ENCODE data around the gene MISP3.
A peak's percentile ranks its signal among the peaks of the same experiment; 100 is the strongest.

Gene MISP3

DNA sequence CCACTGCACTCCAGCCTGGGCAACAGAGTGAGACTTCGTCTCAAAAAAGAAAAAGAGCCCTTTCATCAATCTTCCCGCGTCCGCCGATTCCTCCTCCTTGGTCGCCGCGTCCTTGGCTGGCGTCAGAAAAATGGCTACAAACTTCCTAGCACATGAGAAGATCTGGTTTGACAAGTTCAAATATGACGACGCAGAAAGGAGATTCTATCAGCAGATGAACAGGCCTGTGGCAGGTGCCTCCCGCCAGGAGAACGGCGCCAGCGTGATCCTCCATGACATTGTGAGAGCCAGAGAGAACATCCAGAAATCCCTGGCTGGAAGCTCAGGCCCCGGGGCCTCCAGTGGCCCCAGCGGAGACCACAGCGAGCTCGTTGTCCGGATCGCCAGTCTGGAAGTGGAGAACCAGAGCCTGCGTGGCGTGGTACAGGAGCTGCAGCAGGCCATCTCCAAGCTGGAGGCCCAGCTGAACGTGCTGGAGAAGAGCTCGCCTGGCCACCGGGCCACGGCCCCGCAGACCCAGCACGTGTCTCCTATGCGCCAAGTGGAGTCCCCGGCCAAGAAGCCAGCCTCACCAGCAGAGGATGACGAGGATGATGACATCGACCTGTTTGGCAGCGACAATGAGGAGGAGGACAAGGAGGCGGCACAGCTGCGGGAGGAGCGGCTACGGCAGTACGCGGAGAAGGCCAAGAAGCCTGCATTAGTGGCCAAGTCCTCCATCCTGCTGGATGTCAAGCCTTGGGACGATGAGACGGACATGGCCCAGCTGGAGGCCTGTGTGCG is 2.1 kb upstream of the MISP3 start:
- in situ Hi-C loops (cut with HindIII; ENCODE audit: low pct_ligation_motif_present, low pct_unique_long_range_greater_than_20kb, low sequenced_read_pairs): no loop called here
- no peak for DNase-seq

- DNase-seq: peak; percentile 71
- in situ Hi-C loops (cut with HindIII; ENCODE audit: low pct_ligation_motif_present, low pct_unique_long_range_greater_than_20kb, low sequenced_read_pairs): no loop called here
Measured at GRCh38 chr19:14073261-14073924, 807 bp downstream of the MISP3 start.

DNA sequence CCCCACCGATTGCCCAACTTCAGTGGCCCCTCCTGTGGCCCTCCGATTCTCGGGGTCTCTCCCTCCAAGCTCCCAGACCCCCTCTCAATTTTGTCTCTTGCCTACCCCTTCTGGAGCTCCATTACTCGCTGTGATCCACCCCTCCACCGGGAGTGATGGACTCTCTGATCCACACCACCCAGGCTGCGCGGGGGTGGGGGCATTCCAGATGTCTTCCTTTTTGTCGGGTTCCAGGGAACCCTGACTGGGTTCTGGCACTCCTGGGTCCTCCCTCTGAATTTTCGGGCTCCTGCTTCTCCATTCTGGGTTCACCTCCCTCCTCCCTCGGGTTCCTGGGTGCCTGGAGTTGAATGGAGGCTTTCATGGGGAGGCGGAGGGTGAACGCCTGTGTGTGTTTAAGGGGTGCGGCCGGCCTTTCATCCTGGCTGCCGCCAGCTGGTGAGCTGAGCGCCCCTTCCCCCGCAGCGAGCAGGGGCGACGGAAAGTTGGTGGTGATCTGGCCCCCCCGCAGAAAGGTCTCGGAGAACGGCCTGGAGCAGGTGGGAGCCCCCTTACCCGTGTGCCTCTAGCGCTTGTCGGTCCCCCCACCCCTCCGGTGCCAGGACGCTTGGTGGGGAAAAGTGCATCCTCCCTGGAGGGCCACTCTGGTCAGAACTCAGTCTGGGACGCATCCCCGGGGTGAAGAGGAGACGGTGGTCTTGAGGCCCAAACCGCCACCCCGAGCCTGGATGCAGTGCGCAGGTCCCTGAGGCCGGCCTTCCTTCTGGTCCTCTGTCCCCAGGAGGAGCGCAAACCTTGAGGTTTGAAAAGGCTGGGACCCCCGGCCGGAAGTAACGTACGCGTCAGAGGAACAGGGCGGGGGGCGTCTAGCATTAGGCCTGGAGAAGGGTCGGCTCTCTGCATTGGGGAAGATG is 1.6 kb downstream of the MISP3 start:
- peak; percentile 19 for DNase-seq
- in situ Hi-C loops (cut with HindIII; ENCODE audit: low pct_ligation_motif_present, low pct_unique_long_range_greater_than_20kb, low sequenced_read_pairs): no loop called here

DNA sequence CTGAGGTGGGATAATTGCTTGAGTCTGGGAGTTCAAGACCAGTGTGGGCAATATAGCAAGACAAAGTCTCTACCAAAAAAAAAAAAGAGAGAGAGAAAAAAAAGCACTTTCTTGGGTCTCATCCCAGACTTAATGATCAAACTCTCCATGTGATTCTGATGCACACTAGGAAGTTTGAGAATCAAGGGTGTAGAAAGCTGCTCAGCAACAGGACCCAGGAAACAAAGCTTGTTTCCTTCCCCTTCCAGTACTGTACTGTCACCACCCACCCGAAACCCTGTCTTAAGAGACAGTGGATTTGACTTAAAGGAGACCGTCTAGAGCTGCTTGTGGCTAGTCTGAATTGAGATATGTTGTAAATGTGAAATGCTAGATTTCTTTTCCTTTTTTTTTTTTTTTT is 5.8 kb downstream of the MISP3 start:
- in situ Hi-C loops (cut with HindIII; ENCODE audit: low pct_ligation_motif_present, low pct_unique_long_range_greater_than_20kb, low sequenced_read_pairs): no loop called here
- no peak for DNase-seq

DNA sequence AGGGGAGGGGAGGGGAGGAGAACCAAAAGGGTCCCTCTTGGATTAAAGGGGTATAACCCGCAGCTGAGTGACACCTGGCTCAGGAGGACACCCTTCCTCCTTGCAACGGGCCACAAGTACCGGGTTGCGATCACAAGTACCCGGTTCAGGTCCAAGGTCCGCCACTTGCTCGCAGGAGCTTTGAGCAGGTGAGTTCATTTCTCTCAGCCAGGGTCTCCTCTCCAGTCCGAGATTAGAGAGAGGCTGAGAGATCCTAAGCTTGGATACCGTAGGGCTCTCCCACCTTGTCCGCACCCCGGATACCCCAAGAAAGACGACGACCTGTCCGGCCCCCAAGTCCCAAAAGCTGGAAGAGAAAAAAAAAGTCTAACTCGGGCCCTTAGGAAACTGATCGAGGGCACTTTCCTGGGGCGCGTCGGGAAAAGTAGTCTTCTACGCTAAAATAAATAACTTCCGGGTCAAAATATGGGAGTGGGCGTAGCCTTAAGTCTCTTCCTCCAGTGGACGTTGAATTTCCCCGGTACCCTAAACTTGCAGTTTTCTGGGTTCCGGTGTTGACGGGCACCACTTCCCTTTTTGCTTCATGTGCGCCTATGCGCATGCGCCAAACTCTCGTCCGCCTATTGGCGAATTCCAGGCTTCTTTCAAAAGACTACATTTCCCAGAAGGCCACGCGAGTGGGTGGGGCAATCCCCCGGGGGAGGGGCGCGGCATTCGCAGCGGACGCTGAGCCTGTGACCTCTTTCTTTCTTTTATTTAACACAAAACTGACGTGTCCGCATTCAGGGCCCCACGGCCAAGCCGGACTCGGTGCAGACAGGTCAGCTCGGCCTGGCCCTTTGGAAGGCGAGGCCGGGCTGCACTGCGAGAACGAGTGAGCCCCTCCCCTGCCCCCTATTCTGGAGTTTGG is 8.6 kb downstream of the MISP3 start:
- in situ Hi-C loops (cut with HindIII; ENCODE audit: low pct_ligation_motif_present, low pct_unique_long_range_greater_than_20kb, low sequenced_read_pairs): no loop called here
- peak; percentile 98 for DNase-seq

GRCh38 chr19:14081797-14082674 is 9.4 kb downstream of the MISP3 start:
- no peak for DNase-seq
- in situ Hi-C loops (cut with HindIII; ENCODE audit: low pct_ligation_motif_present, low pct_unique_long_range_greater_than_20kb, low sequenced_read_pairs): no loop called here

DNA sequence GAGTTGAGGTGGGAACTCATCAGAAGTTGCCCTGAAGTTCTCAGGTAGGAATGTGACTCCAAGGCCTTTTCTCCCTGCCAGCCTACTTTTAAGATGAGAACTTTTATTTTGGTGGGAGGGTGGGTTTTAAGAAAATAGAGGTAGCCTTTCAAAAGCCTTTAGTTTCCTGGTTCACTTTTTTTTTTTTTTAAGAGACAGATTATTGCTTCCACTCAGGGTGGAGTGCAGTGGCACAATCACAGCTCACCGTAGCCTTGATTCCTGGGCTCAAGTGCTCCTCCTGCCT is 10.0 kb downstream of the MISP3 start:
- in situ Hi-C loops (cut with HindIII; ENCODE audit: low pct_ligation_motif_present, low pct_unique_long_range_greater_than_20kb, low sequenced_read_pairs): no loop called here
- DNase-seq: no peak

GRCh38 chr19:14085309-14085995 is 12.9 kb downstream of the MISP3 start, which contains the start of gene C19orf67:
Gene C19orf67, minus strand, starts transcription at chr19:14085783. Its CDS starts 156 bp downstream, at chr19:14085627.
- in situ Hi-C loops (cut with HindIII; ENCODE audit: low pct_ligation_motif_present, low pct_unique_long_range_greater_than_20kb, low sequenced_read_pairs): no loop called here

DNA sequence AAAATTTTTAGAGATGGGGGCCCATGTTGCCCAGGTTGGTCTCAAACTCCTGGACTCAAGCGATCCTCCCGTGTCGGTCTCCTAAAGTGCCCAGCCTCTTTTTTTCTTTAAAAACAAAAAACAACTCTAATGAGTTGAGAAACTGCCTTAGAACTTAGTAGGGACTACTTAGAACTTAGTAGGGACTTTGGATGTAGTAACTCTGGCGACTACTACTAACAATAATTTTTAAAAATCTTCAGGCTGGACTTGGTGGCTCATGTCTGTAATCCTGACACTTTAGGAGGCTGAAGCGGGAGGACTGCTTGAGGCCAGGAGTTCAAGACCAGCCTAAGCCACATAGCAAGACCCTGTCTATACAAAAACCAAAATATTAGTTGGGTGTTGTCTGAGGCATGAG is 13.5 kb downstream of the MISP3 start:
- in situ Hi-C loops (cut with HindIII; ENCODE audit: low pct_ligation_motif_present, low pct_unique_long_range_greater_than_20kb, low sequenced_read_pairs): no loop called here

More at GRCh38 chr19:14085309-14085995, 12.9 kb downstream of the MISP3 start, which contains the start of gene C19orf67:
- no peak for DNase-seq

GRCh38 chr19:14088634-14089411 is 16.2 kb downstream of the MISP3 start:
- no peak for DNase-seq
- in situ Hi-C loops (cut with HindIII; ENCODE audit: low pct_ligation_motif_present, low pct_unique_long_range_greater_than_20kb, low sequenced_read_pairs): no loop called here

More for the DNA sequence above, 13.5 kb downstream of the MISP3 start:
- DNase-seq: no peak

DNA sequence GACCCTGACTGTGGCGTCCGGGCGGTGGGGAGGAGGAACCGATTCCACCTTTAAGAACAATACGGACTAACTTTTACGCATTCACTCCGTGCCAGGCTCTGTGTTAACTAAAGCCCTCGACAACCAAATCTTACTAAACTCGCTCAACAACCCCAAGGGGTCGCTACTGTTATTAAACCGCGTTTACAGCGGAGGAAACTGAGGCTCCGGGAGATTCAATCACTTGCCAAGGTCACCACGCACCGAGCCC is 16.8 kb downstream of the MISP3 start:
- DNase-seq: no peak
- in situ Hi-C loops (cut with HindIII; ENCODE audit: low pct_ligation_motif_present, low pct_unique_long_range_greater_than_20kb, low sequenced_read_pairs): no loop called here

- DNase-seq: peak; percentile 59
- in situ Hi-C loops (cut with HindIII; ENCODE audit: low pct_ligation_motif_present, low pct_unique_long_range_greater_than_20kb, low sequenced_read_pairs): no loop called here
Measured at GRCh38 chr19:14089662-14090508, 17.3 kb downstream of the MISP3 start.

GRCh38 chr19:14090509-14091080 is 18.0 kb downstream of the MISP3 start, which contains the start of gene SAMD1:
Gene SAMD1, minus strand, starts transcription at chr19:14090751.
- peak; percentile 84 for DNase-seq
- in situ Hi-C loops (cut with HindIII; ENCODE audit: low pct_ligation_motif_present, low pct_unique_long_range_greater_than_20kb, low sequenced_read_pairs): no loop called here

DNA sequence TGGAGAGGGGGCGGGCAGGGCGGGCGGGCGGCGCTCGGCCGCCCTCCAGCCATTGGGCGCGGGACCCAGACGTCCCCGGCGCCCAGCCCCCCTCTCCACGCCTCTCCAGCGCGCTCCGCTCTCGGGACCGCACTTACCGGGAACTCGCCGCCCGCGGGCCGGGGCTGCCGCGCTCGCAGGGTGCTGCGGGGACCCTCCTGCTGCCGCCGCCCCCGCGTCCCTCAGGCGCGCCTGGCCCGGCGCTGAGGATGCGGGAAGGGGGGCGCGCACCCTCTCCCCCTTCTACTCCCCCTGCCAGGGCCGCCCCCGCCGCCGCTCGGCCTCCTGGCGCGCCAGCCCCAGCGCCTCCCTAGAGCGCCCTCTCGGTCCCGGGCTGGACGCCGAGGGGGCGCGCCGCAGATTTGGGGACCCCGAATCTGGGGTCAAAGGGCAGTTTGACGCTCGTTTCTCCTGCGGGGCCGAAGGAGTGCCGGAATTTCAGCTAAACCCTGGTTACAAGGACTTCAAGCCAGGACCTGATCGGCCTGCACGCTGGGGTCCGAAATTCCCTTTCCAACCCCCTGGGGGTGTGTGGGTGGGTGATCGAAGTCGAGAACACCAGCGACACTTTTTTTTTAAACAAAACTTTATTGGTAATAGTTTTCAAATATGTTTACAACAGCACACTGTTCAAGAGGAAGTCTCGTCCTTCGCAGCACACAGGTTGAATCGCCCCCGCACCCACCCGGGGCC is 18.7 kb downstream of the MISP3 start:
- DNase-seq: peak; percentile 58
- in situ Hi-C loops (cut with HindIII; ENCODE audit: low pct_ligation_motif_present, low pct_unique_long_range_greater_than_20kb, low sequenced_read_pairs): no loop called here

All from ACHN (cell line).